ENCODE data around the gene HTRA3.

Gene HTRA3

GRCh38 chr4:8301851-8302730 lies 32.5 kb downstream of the HTRA3 start:
- Mint-ChIP-seq H3K4me3 (no peak overlapping the region), H3K4me1 (peaks cover 6% of the 10 kb centered on the region), H3K27me3 (ENCODE audit: low read depth) (peaks cover 3% of the 10 kb centered on the region), H3K27ac (no peak overlapping the region), H3K36me3 (ENCODE audit: low read depth) (peaks cover 22% of the 10 kb centered on the region), H3K9me3 (peaks cover 21% of the 10 kb centered on the region)
- TF ChIP-seq CTCF (IDR thresholded peaks at IDR 0.05; ENCODE audit: unreplicated experiment in 3 of 3): no peak

GRCh38 chr4:8303081-8303480 lies 33.5 kb downstream of the HTRA3 start:
- Mint-ChIP-seq H3K4me1 (peaks cover 4% of the 10 kb centered on the region), H3K4me3 (no peak overlapping the region), H3K36me3 (ENCODE audit: low read depth) (peaks cover 22% of the 10 kb centered on the region), H3K27ac (no peak overlapping the region), H3K9me3 (peaks cover 21% of the 10 kb centered on the region), H3K27me3 (ENCODE audit: low read depth) (peaks cover 3% of the 10 kb centered on the region)
- no peak for TF ChIP-seq CTCF (IDR thresholded peaks at IDR 0.05; ENCODE audit: unreplicated experiment in 3 of 3)

- H3K9me3 Mint-ChIP-seq: peaks cover 21% of the 10 kb centered on the region
- H3K4me3 Mint-ChIP-seq: no peak overlapping the region
- no peak for TF ChIP-seq CTCF (IDR thresholded peaks at IDR 0.05; ENCODE audit: unreplicated experiment in 3 of 3)
- no peak overlapping the region for H3K27ac Mint-ChIP-seq
- peaks cover 3% of the 10 kb centered on the region for H3K27me3 Mint-ChIP-seq (ENCODE audit: low read depth)
- no peaks in the 10 kb centered on the region for H3K4me1 Mint-ChIP-seq
- peaks cover 22% of the 10 kb centered on the region for H3K36me3 Mint-ChIP-seq (ENCODE audit: low read depth)
Measured at GRCh38 chr4:8303485-8304281, 34.1 kb downstream of the HTRA3 start.

- no peak overlapping the region for H3K4me3 Mint-ChIP-seq
- peaks cover 18% of the 10 kb centered on the region for H3K9me3 Mint-ChIP-seq
- peaks cover 5% of the 10 kb centered on the region for H3K4me1 Mint-ChIP-seq
- H3K27ac Mint-ChIP-seq: no peak overlapping the region
- peaks cover 6% of the 10 kb centered on the region for H3K27me3 Mint-ChIP-seq (ENCODE audit: low read depth)
- H3K36me3 Mint-ChIP-seq (ENCODE audit: low read depth): peaks cover 18% of the 10 kb centered on the region
- TF ChIP-seq CTCF (IDR thresholded peaks at IDR 0.05; ENCODE audit: unreplicated experiment in 3 of 3): no peak
Measured at GRCh38 chr4:8304827-8305695, 35.5 kb downstream of the HTRA3 start.

- Mint-ChIP-seq H3K9me3 (peaks cover 13% of the 10 kb centered on the region), H3K36me3 (ENCODE audit: low read depth) (peaks cover 13% of the 10 kb centered on the region), H3K4me1 (peaks cover 9% of the 10 kb centered on the region), H3K4me3 (no peak overlapping the region), H3K27ac (no peak overlapping the region), H3K27me3 (ENCODE audit: low read depth) (peaks cover 9% of the 10 kb centered on the region)
- no peak for TF ChIP-seq CTCF (IDR thresholded peaks at IDR 0.05; ENCODE audit: unreplicated experiment in 3 of 3)
Measured at GRCh38 chr4:8305851-8306471, 36.4 kb downstream of the HTRA3 start.

Data from nephron (organoid).